ENCODE data around the gene RCN2.

The RCN2 gene

DNA sequence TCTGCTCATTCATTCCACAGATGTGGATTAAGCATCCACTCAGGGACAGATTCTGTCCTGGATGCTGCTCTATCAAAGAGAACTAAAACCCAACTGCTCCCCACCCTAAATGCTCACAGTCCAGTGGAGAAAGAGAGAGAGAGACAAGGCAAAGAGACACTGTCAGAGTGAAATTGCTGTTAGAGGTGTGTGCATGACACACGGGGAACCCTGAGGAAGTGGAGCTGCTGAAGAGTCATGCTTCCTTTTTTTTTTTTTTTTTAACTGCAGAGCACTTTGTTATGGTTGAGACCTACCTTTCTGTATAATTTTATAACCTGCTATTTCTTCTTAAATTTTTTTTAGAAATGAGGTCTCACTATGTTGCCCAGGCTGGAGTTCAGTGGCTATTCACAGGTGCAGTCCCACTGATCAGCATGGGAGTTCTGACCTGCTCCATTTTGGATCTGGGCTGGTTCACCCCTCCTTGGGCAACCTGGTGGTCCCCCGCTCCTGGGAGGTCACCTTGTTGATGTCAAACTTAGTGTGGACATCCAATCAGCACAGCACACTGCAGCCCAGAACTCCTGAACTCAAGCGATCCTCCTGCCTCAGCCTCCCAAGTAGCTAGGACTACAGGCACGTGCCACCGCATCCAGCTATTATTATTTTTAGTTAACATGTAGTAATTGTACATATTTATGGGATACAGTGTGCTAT lies 45.2 kb downstream of the RCN2 start:
- Histone ChIP-seq H3K4me3 (ENCODE audit: low read depth, low read length) (no peak overlapping the region), H3K36me3 (no peaks in the 10 kb centered on the region), H3K9me3 (no peaks in the 10 kb centered on the region), H3K27me3 (no peaks in the 10 kb centered on the region), H3K4me1 (no peaks in the 10 kb centered on the region; the same call in 1 of the 2 replicates)
- DNase-seq, result no peak
- TF ChIP-seq CTCF (IDR thresholded peaks at IDR 0.05; ENCODE audit: low read depth, low read length), result no peak

DNA sequence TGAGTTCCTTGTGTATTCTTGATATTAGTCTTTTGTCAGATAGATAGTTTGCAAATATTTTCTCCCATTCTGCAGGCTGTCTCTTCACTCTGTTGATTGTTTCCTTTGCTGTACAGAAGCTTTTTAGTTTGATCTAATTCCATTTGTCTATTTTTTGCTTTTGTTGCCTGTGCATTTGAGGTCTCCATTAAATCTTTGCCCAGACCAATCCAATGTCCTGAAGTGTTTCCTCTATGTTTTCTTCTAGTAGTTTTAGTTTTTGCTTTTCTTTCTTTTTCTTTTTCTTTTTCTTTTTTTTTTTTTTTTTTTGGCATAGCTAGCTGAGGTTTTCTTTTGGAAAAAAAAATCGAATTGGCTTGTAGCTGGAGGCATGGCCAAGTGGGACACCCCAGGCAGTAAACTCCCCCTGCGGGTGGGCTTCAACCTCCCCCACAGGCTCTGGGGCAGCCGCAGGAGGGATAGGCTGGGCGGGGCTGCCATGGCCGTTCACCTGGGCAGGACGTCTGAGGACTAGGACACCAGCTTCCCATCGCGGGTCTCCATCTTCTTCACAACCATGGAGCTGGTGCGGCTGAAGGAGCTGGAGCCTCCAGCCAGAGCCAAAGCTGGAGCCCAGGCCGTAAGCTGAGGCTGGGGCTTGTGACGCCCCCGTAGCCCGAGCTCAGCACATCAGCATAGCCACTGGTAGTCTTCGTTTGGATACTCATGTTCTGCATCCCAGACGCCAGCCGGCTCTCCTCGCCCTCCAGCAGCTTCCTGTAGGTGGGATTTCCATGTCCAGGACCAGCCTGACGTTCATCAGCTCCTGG lies 47.2 kb downstream of the RCN2 start:
- no peak for DNase-seq
- H3K9me3 ChIP-seq, result no peaks in the 10 kb centered on the region
- H3K27me3 ChIP-seq, result no peaks in the 10 kb centered on the region
- H3K4me3 ChIP-seq (ENCODE audit: low read depth, low read length), result no peak overlapping the region
- no peak for TF ChIP-seq CTCF (IDR thresholded peaks at IDR 0.05; ENCODE audit: low read depth, low read length)
- no peaks in the 10 kb centered on the region for H3K36me3 ChIP-seq
- no peaks in the 10 kb centered on the region for H3K4me1 ChIP-seq

GRCh38 chr15:76979331-76979925 lies 47.9 kb downstream of the RCN2 start:
- H3K4me3 ChIP-seq (ENCODE audit: low read depth, low read length), result no peak overlapping the region
- DNase-seq, result no peak
- no peaks in the 10 kb centered on the region for H3K4me1 ChIP-seq
- no peaks in the 10 kb centered on the region for H3K36me3 ChIP-seq
- no peaks in the 10 kb centered on the region for H3K27me3 ChIP-seq
- no peaks in the 10 kb centered on the region for H3K9me3 ChIP-seq
- no peak for TF ChIP-seq CTCF (IDR thresholded peaks at IDR 0.05; ENCODE audit: low read depth, low read length)

- DNase-seq, result no peak
- Histone ChIP-seq H3K27me3 (no peaks in the 10 kb centered on the region), H3K9me3 (no peaks in the 10 kb centered on the region), H3K4me1 (no peaks in the 10 kb centered on the region), H3K36me3 (no peaks in the 10 kb centered on the region), H3K4me3 (ENCODE audit: low read depth, low read length) (no peak overlapping the region)
- TF ChIP-seq CTCF (IDR thresholded peaks at IDR 0.05; ENCODE audit: low read depth, low read length), result no peak
Measured at GRCh38 chr15:76979996-76980520, 48.5 kb downstream of the RCN2 start.

- H3K36me3 ChIP-seq, result no peaks in the 10 kb centered on the region
- no peaks in the 10 kb centered on the region for H3K27me3 ChIP-seq
- no peaks in the 10 kb centered on the region for H3K4me1 ChIP-seq
- no peak overlapping the region for H3K4me3 ChIP-seq (ENCODE audit: low read depth, low read length)
- TF ChIP-seq CTCF (IDR thresholded peaks at IDR 0.05; ENCODE audit: low read depth, low read length), result no peak
- DNase-seq, result no peak
- H3K9me3 ChIP-seq, result no peaks in the 10 kb centered on the region
Measured at GRCh38 chr15:76982356-76982755, 50.8 kb downstream of the RCN2 start.

Data from BE2C (cell line).